GM18520 (cell line): Measurements from ENCODE around the gene PEX14.
"Not testable (repeated sequence)": the region's sequence is repeated elsewhere in the genome, so short reads cannot be mapped to it uniquely, and the experiment has no call there.

ENCODE experiments used
- ATAC-seq: cut with Tn5 transposase; IDR thresholded peaks from one replicate; pipeline ENCODE4 v1.9.1; 2021; ENCODE audit not compliant: unreplicated experiment

The PEX14 gene

GRCh38 chr1:10474613-10475507 is at the start of gene PEX14:
Gene PEX14, plus strand, starts transcription at chr1:10474950. Its CDS starts 17 bp downstream, at chr1:10474967.
- ATAC-seq: peak; percentile 44

DNA sequence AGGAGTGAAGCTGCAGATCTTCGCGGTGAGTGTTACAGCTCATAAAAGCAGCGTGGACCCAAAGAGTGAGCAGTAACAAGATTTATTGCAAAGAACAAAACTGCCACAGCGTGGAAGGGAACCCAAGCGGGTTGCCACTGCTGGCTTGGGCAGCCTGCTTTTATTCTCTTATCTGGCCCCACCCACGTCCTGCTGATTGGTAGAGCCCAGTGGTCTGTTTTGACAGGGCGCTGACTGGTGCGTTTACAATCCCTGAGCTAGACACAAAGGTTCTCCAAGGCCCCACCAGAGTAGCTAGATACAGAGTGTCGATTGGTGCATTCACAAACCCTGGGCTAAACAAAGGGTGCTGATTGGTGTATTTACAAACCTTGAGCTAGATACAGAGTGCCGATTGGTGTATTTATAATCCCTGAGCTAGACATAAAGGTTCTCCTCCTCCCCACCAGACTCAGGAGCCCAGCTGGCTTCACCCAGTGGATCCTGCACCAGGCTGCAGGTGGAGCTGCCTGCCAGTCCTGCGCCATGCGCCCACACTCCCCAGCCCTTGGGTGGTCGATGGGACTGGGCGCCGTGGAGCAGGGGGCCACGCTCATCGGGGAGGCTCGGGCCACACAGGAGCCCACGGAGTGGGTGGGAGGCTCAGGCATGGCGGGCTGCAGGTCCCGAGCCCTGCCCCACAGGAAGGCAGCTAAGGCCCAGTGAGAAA is 48.8 kb upstream of the PEX14 start:
- not testable (repeated sequence) for ATAC-seq

DNA sequence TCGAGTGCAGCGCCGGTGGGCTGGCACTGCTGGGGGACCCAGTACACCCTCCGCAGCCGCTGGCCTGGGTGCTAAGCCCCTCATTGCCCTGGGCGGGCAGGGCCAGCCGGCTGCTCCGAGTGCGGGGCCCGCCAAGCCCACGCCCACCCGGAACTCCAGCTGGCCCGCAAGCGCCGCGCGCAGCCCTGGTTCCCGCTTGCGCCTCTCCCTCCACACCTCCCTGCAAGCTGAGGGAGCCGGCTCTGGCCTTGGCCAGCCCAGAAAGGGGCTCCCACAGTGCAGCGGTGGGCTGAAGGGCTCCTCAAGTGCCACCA is 48.3 kb upstream of the PEX14 start:
- ATAC-seq: not testable (repeated sequence)

DNA sequence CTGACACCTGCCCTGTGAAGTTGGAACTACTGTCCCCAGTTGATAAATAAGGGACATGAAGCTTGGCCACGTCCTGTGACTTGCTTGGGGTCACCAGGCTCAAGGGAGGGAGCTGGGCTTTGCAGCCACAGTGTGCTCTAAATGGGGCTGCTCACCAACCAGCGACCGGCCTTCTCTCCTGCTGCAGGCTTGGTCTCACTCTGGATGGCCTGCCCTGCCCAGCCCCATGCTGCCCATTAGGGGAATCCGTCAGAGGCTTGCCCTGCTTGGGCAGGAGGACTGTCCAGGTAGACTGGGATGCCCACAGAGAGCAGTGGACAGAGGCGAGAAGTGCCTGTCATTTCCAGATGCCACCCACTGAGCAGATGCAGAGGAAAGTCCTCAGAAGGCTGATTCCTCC is 45.8 kb upstream of the PEX14 start:
- no peak for ATAC-seq

DNA sequence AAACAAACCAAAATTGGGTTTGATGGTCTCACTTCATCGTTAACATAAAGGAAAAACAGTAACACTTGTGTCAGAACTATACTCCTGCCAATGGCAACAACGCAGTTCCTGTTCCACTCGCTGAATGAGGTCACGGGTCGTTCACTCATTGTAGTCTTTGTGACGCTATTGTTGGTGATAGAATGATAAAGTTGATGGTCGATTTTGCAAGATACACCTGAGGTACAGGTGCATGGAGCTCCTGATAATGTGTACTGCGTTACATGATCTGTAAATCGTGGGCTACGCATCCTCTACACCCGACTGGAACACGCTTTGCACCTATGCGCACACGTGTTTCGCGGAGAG is 44.9 kb upstream of the PEX14 start:
- peak; percentile 14 for ATAC-seq

DNA sequence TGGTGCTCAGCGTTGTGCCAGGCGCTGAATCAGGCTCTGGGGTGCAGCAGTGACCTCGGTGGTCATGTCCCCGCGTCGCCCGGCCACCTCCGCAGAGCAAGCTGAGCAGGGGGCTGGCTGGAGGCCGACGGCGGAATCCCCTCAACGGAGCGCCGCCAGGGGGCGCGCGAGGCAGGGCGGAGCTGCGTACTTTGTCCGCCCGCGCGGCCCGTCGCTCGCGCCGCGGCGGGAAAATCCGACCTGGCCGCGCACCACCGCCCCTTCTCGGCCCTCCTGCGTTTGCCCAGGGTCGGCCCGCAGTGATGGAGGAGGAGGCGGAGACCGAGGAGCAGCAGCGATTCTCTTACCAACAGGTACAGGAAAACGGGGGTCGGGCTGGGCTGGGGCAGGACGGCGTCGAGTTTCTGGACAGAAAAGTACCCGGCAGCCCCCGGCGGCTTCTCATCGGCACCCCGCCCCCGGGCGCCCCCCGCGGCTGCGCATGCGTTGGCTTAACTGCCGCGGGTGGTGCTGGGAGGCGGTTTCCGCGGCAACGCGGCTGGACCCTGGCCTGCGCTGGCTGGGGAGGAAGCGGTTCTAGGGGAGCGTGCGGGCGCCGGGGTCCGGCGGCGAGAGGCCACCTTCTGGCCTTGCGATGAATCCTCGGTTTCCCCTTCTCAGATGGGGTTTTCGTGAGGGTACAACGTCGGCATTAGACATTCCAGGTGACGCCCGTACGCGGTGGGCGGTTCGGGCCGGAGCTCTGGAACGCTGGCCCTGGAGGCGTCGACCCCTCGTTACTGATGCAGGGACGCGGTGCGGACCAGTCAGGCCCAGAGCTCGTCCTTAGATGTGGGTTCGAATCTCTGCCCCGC is 44.3 kb upstream of the PEX14 start, which contains the start of gene CENPS:
Gene CENPS, plus strand, starts transcription at position 218 of the 854 bp plus-strand sequence. Its CDS starts 85 bp downstream, at position 303.
- ATAC-seq: peak; percentile 66

DNA sequence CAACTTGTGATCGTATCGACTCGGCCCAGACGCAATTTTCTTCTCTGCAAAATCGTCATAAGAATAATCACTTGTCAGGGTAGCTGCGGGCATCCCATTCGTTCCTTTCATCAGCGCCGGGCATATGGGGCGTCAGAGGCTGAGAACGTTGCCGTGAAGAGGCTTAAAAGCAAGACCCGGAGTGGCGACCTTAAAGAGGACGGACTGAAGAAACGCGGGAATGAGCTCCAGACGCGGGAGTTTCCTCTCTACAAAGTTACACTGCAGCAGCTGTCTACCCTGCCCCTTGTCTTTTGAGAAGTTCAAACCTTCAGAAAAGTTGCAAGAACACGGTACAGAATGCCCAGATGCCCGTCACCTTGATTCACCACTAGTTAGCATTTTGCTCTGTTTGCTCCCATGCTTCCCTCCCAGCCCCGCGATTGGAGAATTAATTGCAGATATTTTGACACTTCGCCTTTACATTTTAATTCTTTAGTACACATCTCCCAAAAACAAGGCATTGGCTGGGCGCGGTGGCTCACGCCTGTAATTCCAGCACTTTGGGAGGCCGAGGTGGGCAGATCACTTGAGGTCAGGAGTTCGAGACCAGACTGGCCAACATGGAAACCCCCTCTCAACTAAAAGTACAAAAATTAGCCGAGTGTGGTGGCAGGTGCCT is 43.5 kb upstream of the PEX14 start:
- no peak for ATAC-seq

DNA sequence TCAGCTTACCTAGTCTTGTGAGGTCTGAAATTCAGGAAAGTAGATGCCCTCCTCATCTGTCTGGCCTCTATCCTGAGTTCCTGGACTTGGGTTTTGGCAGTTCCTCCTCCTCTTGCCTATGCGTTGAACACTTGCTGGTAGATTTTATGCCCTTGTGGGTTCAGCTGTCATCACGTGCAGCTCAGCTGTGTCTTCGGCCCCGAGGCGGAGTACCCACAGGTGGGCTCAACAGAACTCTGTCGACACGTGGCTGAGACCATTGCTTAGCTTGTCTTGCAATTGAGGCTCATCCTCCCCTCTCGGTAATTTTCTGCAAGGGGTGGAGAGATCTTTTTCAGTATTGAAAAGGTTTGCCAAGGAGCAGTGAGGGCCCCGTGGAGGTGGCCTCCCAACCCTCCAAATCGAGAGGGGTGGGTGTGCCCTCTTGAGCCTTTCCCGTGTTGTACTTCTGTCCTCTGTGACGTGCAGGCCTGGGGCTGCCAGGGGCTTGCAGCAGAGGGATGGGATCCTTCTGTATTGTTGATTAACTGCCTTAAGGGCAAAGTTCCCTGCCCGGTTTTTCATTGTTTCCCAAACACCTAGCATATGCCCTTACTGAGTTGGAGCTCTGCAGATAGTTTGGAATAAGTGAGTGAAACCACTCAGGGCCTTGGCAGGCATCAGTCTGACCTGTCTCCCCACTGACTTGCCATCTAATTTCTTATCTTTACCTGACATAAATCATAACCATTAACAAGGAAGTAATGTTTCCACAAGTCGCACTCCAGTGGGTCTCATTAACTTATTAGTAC is 41.6 kb upstream of the PEX14 start:
- no peak for ATAC-seq

GRCh38 chr1:10433790-10434189 is 41.0 kb upstream of the PEX14 start:
- no peak for ATAC-seq

DNA sequence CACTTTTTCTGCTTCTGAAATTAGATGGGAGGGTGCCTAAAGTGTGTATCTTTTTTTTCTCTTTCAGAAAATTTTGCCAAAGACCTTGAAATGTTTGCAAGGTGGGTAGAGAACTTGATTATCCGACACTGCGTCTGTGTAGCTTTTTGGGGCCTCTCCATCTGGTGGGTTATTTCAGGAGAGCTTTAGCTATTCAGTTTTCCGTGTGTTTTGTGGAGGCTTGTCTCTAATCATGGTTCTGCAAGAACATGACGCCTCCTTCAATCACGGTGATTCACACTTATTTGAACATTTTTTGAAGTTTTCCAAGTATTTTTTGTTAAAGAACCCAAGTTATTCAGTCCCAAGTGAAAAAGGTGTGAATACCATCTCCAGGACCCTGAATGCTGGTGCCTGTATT is 40.2 kb upstream of the PEX14 start:
- ATAC-seq: no peak

DNA sequence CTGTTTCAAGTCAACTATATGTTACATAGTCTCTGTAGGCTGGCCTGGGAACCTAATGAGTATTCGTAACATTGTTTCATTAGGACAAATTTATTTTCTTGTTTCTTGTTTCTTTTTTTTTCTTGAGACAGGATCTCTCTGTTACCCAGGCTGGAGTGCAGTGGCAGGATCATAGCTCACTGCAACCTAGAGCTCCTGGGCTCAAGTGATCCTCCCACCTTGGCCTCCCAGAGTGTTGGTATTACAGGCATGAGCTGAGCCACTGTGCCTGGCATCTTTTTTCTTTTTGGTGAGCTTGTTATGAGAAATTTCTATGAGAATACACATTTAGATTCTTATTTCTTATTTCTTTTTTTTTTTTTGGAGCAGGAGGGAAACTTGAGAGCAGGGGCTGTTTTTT is 37.7 kb upstream of the PEX14 start:
- ATAC-seq: no peak

GRCh38 chr1:10438677-10439163 is 36.0 kb upstream of the PEX14 start:
- no peak for ATAC-seq

DNA sequence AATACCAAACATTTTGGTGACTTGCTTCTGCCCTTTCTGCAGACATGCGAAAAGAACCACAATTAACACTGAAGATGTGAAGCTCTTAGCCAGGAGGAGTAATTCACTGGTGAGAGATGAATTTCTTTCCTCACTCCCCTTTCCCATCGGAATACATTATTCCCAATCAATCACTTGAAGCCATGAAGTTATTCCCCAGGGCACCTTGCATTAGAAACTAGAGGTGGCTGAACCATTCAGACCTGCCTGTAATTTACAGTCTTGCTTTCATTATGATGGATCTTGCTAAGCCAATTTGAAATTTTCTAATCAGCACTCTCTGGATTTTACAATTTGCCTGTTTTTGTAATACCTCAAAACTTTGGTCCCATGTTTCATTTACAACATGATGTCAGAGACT is 34.4 kb upstream of the PEX14 start:
- no peak for ATAC-seq

DNA sequence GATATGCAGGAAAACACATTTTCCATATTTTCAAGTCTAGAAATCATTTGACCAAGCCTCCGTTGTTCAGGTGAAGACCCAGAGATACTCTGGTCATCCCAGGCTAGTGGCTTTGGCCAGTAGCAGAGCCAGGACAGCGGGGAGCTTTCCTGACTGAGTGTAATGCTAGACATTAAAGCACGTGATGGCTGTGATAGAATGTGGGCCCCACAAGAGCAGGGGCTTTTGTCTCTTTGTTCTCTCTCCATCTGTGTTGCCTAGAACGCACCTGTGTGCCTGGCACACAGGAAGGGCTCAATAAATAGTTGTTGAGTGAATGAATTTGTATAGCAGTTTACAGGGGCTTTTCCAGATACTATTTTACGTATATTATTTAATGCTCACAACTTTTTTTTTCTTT is 34.0 kb upstream of the PEX14 start:
- no peak for ATAC-seq

DNA sequence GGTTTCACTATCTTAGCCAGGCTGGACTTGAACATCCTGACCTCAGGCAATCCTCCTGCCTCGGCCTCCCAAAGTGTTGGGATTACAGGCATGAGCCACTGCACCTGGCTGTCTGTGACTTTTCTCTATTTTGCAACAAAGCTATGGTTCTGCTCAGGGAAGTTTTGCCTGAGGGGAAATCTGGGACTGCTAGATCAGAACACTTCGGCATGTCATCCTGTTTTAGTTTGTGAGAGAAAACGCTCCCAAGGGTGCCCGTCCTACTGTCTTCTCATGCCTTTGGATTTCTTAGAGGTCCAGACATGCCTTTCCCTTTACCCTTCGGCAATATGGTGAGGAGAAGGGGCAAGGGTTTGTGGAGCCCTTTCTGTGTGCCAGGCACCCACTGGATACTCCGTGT is 30.5 kb upstream of the PEX14 start:
- no peak for ATAC-seq

- ATAC-seq: no peak
These were observed 29.9 kb upstream of the PEX14 start for GRCh38 chr1:10444795-10445397.

DNA sequence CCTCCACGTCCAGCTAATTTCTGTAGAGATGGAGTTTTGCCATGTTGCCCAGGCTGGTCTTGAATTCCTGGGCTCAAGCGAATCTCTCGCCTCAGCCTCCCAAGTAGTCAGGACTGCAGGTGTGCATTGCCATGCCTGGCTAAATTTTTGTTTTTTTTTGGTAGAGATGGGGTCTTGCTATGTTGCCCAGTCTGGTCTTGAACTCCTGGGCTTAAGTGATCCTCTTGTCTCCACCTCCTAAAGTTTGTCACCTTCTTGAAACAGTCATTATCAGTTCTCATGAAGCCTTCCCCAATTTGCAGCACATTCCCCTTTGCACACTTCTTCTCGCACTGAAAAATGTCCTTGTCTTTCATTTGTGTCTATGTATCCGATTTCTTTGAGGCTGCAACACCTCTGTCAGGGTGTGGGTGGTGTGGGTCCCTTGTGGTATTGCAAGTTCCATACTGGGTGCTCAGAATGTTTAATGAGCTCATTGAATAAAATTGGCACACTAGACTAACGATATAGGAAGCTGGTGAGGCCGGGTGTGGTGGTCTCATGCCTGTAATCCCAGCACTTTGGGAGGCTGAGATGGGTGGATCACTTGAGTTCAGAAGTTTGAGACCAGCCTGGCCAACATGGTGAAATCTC is 27.8 kb upstream of the PEX14 start:
- ATAC-seq: no peak

- no peak for ATAC-seq
These were observed 25.0 kb upstream of the PEX14 start, which contains the start of gene CORT for GRCh38 chr1:10449751-10450150. Gene CORT, plus strand, starts transcription at chr1:10450031. Its CDS starts 193 bp downstream, at chr1:10450224.
